NCI-H748 treated with DMSO at 0.1 percent for 48 hours (cell line): ENCODE data around the gene CDKL1.
A peak's percentile ranks its signal among the peaks of the same experiment; 100 is the strongest.
"Not testable (repeated sequence)": the region's sequence is repeated elsewhere in the genome, so short reads cannot be mapped to it uniquely, and the experiment has no call there.

ENCODE experiments used
- DNase-seq: peaks from one replicate; lab custom pipeline; 2025; lab: John Stamatoyannopoulos, UW

The CDKL1 gene

GRCh38 chr14:50357124-50357523 lies 39.6 kb downstream of the CDKL1 start:
- no peak for DNase-seq

- DNase-seq, result not testable (repeated sequence)
Measured at GRCh38 chr14:50356283-50356682, 40.4 kb downstream of the CDKL1 start.

GRCh38 chr14:50355692-50356091 lies 41.0 kb downstream of the CDKL1 start:
- no peak for DNase-seq

- DNase-seq, result no peak
Measured at GRCh38 chr14:50354527-50354926, 42.2 kb downstream of the CDKL1 start.

- DNase-seq, result no peak
Measured at GRCh38 chr14:50353126-50353525, 43.6 kb downstream of the CDKL1 start.

GRCh38 chr14:50352584-50352983 lies 44.1 kb downstream of the CDKL1 start:
- no peak for DNase-seq

GRCh38 chr14:50350975-50351374 lies 45.7 kb downstream of the CDKL1 start:
- no peak for DNase-seq

GRCh38 chr14:50348933-50349332 lies 47.7 kb downstream of the CDKL1 start:
- no peak for DNase-seq

- no peak for DNase-seq
Measured at GRCh38 chr14:50347521-50347920, 49.2 kb downstream of the CDKL1 start.

GRCh38 chr14:50345846-50346422 lies 50.7 kb downstream of the CDKL1 start:
- no peak for DNase-seq

- DNase-seq, result no peak
Measured at GRCh38 chr14:50344876-50345563, 51.7 kb downstream of the CDKL1 start.

- DNase-seq, result no peak
Measured at GRCh38 chr14:50344116-50344775, 52.4 kb downstream of the CDKL1 start.

GRCh38 chr14:50343434-50343833 lies 53.2 kb downstream of the CDKL1 start:
- no peak for DNase-seq

- DNase-seq, result no peak
Measured at GRCh38 chr14:50342221-50343078, 54.2 kb downstream of the CDKL1 start.

GRCh38 chr14:50340963-50341362 lies 55.7 kb downstream of the CDKL1 start:
- DNase-seq, result no peak

GRCh38 chr14:50340045-50340444 lies 56.6 kb downstream of the CDKL1 start:
- DNase-seq, result no peak

GRCh38 chr14:50339178-50339804 lies 57.4 kb downstream of the CDKL1 start:
- DNase-seq, result no peak

GRCh38 chr14:50338587-50338986 lies 58.1 kb downstream of the CDKL1 start:
- no peak for DNase-seq

- DNase-seq, result no peak
Measured at GRCh38 chr14:50335989-50336824, 60.5 kb downstream of the CDKL1 start.

- DNase-seq, result peak; percentile 88
Measured at GRCh38 chr14:50335389-50335788, 61.3 kb downstream of the CDKL1 start.

- DNase-seq, result no peak
Measured at GRCh38 chr14:50334211-50334610, 62.5 kb downstream of the CDKL1 start.
